ENCODE results near the gene DCC.

The DCC gene

GRCh38 chr18:52377094-52377493 lies 37.1 kb downstream of the DCC start:
- TF ChIP-seq CTCF (IDR thresholded peaks at IDR 0.05; ENCODE audit: low read depth, low read length, poor library complexity, severe bottlenecking) (no peak), EZH2phosphoT487 (IDR thresholded peaks at IDR 0.05; ENCODE audit: borderline replicate concordance, low read length) (no peak)
- Histone ChIP-seq H3K36me3 (ENCODE audit: control insufficient read depth, low read length) (no peaks in the 10 kb centered on the region), H3K27ac (ENCODE audit: low read depth, low read length) (no peak overlapping the region), H3K79me2 (ENCODE audit: control insufficient read depth, low read length) (no peaks in the 10 kb centered on the region), H3K4me1 (ENCODE audit: control insufficient read depth, low read length) (no peaks in the 10 kb centered on the region), H3K4me2 (ENCODE audit: low read length) (no peak overlapping the region), H3K27me3 (ENCODE audit: control insufficient read depth, low read length) (no peaks in the 10 kb centered on the region), H3K9me3 (ENCODE audit: control insufficient read depth, insufficient read depth, low read length) (no peaks in the 10 kb centered on the region), H4K20me1 (ENCODE audit: control insufficient read depth, insufficient read depth, low read depth, low read length) (no peaks in the 10 kb centered on the region), H3K4me3 (ENCODE audit: low read length) (no peak overlapping the region), H3F3A (ENCODE audit: control insufficient read depth, insufficient read depth) (no peaks in the 10 kb centered on the region), H3K9me2 (replicated peaks; ENCODE audit: control insufficient read depth, low read length) (no peaks in the 10 kb centered on the region)

GRCh38 chr18:52386306-52386705 lies 46.3 kb downstream of the DCC start:
- Histone ChIP-seq H3K9me3 (ENCODE audit: control insufficient read depth, insufficient read depth, low read length) (no peaks in the 10 kb centered on the region), H3K4me2 (ENCODE audit: low read length) (no peak overlapping the region), H3K4me1 (ENCODE audit: control insufficient read depth, low read length) (no peaks in the 10 kb centered on the region), H3F3A (ENCODE audit: control insufficient read depth, insufficient read depth) (no peaks in the 10 kb centered on the region), H3K79me2 (ENCODE audit: control insufficient read depth, low read length) (no peaks in the 10 kb centered on the region), H3K27ac (ENCODE audit: low read depth, low read length) (no peak overlapping the region), H3K9me2 (replicated peaks; ENCODE audit: control insufficient read depth, low read length) (no peaks in the 10 kb centered on the region), H4K20me1 (ENCODE audit: control insufficient read depth, insufficient read depth, low read depth, low read length) (no peaks in the 10 kb centered on the region), H3K36me3 (ENCODE audit: control insufficient read depth, low read length) (no peaks in the 10 kb centered on the region), H3K4me3 (ENCODE audit: low read length) (no peak overlapping the region), H3K27me3 (ENCODE audit: control insufficient read depth, low read length) (no peaks in the 10 kb centered on the region)
- no peak for TF ChIP-seq EZH2phosphoT487 (IDR thresholded peaks at IDR 0.05; ENCODE audit: borderline replicate concordance, low read length)
- TF ChIP-seq CTCF (IDR thresholded peaks at IDR 0.05; ENCODE audit: low read depth, low read length, poor library complexity, severe bottlenecking): no peak

GRCh38 chr18:52387175-52387574 lies 47.2 kb downstream of the DCC start:
- no peak overlapping the region for H3K27ac ChIP-seq (ENCODE audit: low read depth, low read length)
- no peaks in the 10 kb centered on the region for H3K4me1 ChIP-seq (ENCODE audit: control insufficient read depth, low read length)
- no peaks in the 10 kb centered on the region for H4K20me1 ChIP-seq (ENCODE audit: control insufficient read depth, insufficient read depth, low read depth, low read length)
- H3K9me3 ChIP-seq (ENCODE audit: control insufficient read depth, insufficient read depth, low read length): no peaks in the 10 kb centered on the region
- no peaks in the 10 kb centered on the region for H3K27me3 ChIP-seq (ENCODE audit: control insufficient read depth, low read length)
- no peaks in the 10 kb centered on the region for H3F3A ChIP-seq (ENCODE audit: control insufficient read depth, insufficient read depth)
- H3K4me3 ChIP-seq (ENCODE audit: low read length): no peak overlapping the region
- TF ChIP-seq EZH2phosphoT487 (IDR thresholded peaks at IDR 0.05; ENCODE audit: borderline replicate concordance, low read length): no peak
- no peak for TF ChIP-seq CTCF (IDR thresholded peaks at IDR 0.05; ENCODE audit: low read depth, low read length, poor library complexity, severe bottlenecking)
- no peak overlapping the region for H3K4me2 ChIP-seq (ENCODE audit: low read length)
- no peaks in the 10 kb centered on the region for H3K79me2 ChIP-seq (ENCODE audit: control insufficient read depth, low read length)
- no peaks in the 10 kb centered on the region for H3K9me2 ChIP-seq (replicated peaks; ENCODE audit: control insufficient read depth, low read length)
- no peaks in the 10 kb centered on the region for H3K36me3 ChIP-seq (ENCODE audit: control insufficient read depth, low read length)
